ENCODE results near the gene LRRFIP1. TPM values are rescaled to one million over a fixed set of nuclear protein-coding genes. Genes with fewer than 3 reads are reported as not detected.

LRRFIP1 gene
- total and polyA plus RNA-seq, 2 of the 13 experiments (the other 11 are each of a cell fraction or from before 2014, with no cell fraction given), result 15.9 to 40.5 TPM

- TF ChIP-seq DRAP1 (CRISPR knock-in tag; IDR thresholded peaks at IDR 0.05), result 0 out of 2 replicates have a peak, but pooled peaks have one; percentile 23
- peak; percentile 51; the same call in 1 of the 2 replicates for TF ChIP-seq PPARG (CRISPR knock-in tag; conservative IDR thresholded peaks at IDR 0.05)
- no peak for TF ChIP-seq HMGA1 (CRISPR knock-in tag; conservative IDR thresholded peaks at IDR 0.05)
- TF ChIP-seq ZNF280D (CRISPR knock-in tag; IDR thresholded peaks at IDR 0.05), result no peak
- no peak for TF ChIP-seq KIAA2018 (CRISPR knock-in tag; IDR thresholded peaks at IDR 0.05; ENCODE audit: borderline replicate concordance)
- no peak for TF ChIP-seq SMAD9 (CRISPR knock-in tag; IDR thresholded peaks at IDR 0.05)
- peak; percentile 93; the same call in 1 of the 2 replicates for TF ChIP-seq ZBTB4 (CRISPR knock-in tag; IDR thresholded peaks at IDR 0.05; ENCODE audit: borderline replicate concordance)
- TF ChIP-seq NPAS2 (CRISPR knock-in tag; IDR thresholded peaks at IDR 0.05; ENCODE audit: borderline replicate concordance), result no peak
- peak; percentile 77; the same call in 1 of the 2 replicates for TF ChIP-seq ZNF580 (CRISPR knock-in tag; IDR thresholded peaks at IDR 0.05; ENCODE audit: borderline replicate concordance, low read depth)
- TF ChIP-seq KAT7 (CRISPR knock-in tag; IDR thresholded peaks at IDR 0.05; ENCODE audit: borderline replicate concordance), result no peak; the same call in 1 of the 2 replicates
- no peak; the same call in 1 of the 2 replicates for TF ChIP-seq MTA1 (CRISPR knock-in tag; IDR thresholded peaks at IDR 0.05; ENCODE audit: borderline replicate concordance)
- TF ChIP-seq SNAI1 (CRISPR knock-in tag; IDR thresholded peaks at IDR 0.05; ENCODE audit: borderline replicate concordance), result no peak
- no peak; the same call in 1 of the 2 replicates for TF ChIP-seq ZFP1 (CRISPR knock-in tag; IDR thresholded peaks at IDR 0.05)
Observed at GRCh38 chr2:237744613-237745249, 117.3 kb downstream of the LRRFIP1 start (continued).

Data from HepG2 (cell line).